ENCODE measurements around the gene BABAM1.

BABAM1 gene

DNA sequence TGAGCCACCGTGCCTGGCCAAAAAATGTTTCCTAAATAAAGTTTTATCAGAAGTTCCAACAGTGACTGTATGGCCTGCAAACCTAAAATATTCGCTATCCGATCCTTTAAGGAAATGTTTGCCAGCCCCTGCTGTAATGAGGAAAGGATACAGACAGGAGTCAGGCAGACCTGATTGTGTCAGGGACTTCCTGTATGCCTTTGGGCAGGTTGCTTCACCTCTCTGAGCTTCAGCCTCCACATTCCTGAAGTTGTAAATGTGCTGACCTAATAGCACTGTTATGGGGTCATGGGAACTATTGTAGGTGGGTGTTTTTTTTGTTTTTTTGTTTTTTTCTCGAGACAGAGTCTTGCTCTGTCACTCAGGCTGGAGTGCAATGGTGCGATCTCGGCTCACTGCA lies 29.7 kb downstream of the BABAM1 start:
- Histone ChIP-seq H3K36me3 (ENCODE audit: insufficient read depth, low read length) (no peaks in the 10 kb centered on the region), H3K4me3 (ENCODE audit: low read length) (no peak overlapping the region), H3K9ac (ENCODE audit: low read depth, low read length) (no peak overlapping the region), H3K27me3 (ENCODE audit: control insufficient read depth, insufficient read depth, low read length) (no peaks in the 10 kb centered on the region), H3K4me2 (ENCODE audit: low read length) (no peak overlapping the region), H3K4me1 (ENCODE audit: control insufficient read depth, insufficient read depth, low read length) (peaks cover 6% of the 10 kb centered on the region), H3K9me3 (replicated peaks; ENCODE audit: low read length) (no peaks in the 10 kb centered on the region)

DNA sequence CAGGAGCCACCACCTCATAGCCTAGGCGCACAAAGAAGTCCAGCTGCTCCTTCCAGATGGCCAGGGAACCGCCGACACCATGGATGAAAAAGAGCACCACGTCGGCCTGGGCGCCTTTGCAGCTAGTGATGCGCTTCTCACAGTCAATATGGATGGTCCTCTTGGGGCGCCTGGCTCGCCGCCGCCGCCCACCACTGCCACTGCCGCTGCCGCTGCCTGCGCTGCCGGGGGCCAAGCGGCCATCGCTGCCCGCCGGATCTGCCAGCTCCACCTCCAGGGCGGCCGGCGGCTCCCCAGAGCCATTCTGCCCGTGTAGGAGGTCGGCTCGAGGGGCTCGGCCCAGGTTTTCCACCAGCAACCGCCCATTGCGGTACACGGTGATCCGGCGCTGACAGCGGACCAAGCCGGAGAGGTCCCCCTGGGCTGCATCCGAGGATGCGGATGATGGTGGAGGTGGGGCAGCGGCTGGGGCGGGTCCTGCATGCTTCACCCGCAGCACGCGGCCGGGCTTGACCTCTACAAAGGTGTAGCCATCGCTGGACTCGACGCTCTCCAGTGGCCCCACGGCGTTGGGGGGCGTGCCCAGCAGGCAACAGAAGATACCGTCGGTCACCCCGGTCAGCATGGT lies 33.9 kb downstream of the BABAM1 start:
- no peaks in the 10 kb centered on the region for H3K9me3 ChIP-seq (replicated peaks; ENCODE audit: low read length)
- H3K4me3 ChIP-seq (ENCODE audit: low read length): no peak overlapping the region
- no peak overlapping the region for H3K9ac ChIP-seq (ENCODE audit: low read depth, low read length)
- H3K27me3 ChIP-seq (ENCODE audit: control insufficient read depth, insufficient read depth, low read length): no peaks in the 10 kb centered on the region
- H3K4me1 ChIP-seq (ENCODE audit: control insufficient read depth, insufficient read depth, low read length): peaks cover 31% of the 10 kb centered on the region
- no peak overlapping the region for H3K4me2 ChIP-seq (ENCODE audit: low read length)
- no peaks in the 10 kb centered on the region for H3K36me3 ChIP-seq (ENCODE audit: insufficient read depth, low read length)

DNA sequence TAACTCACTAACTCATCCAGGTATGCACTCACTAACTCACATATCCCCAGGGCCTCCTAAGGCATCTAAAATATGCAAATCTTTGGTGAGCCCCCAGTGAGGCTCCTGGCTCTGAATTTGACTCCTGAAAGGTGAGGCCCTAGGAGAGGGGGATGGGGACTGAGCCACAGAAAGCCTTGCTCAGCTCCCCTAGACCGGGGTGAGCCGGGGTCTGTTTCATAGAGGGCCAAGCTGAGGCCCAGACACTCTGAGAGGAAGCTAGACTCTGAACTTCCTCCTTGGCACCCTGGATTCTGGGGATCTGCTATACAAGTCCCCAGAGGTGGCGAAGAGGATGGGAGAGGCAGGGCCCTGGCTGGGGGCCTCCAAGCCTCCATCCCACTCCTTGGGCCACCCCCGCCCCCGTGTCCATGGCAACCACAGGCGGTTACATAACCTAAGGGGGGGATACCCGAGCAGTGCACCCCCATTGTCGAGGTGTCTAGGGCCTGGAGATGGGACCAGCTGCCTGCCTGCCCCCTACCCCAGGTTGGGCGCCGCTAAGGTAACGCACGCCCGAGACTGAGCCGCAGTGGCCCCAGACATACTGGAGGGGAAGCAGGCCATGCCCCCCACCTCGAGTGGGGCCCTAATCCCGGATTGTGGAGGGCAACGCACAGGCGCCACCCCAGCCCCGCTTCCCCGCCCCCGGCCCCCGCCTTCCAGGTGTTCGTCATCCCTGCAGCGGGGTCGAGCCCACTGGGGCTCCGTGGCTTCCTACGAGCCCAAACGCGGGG lies 35.3 kb downstream of the BABAM1 start:
- Histone ChIP-seq H3K4me2 (ENCODE audit: low read length) (peak overlapping the region; percentile 96), H3K36me3 (ENCODE audit: insufficient read depth, low read length) (no peaks in the 10 kb centered on the region), H3K4me1 (ENCODE audit: control insufficient read depth, insufficient read depth, low read length) (peaks cover 35% of the 10 kb centered on the region), H3K9me3 (replicated peaks; ENCODE audit: low read length) (no peaks in the 10 kb centered on the region), H3K4me3 (ENCODE audit: low read length) (peak overlapping the region; percentile 81), H3K27me3 (ENCODE audit: control insufficient read depth, insufficient read depth, low read length) (no peaks in the 10 kb centered on the region), H3K9ac (ENCODE audit: low read depth, low read length) (peak overlapping the region; percentile 71)

DNA sequence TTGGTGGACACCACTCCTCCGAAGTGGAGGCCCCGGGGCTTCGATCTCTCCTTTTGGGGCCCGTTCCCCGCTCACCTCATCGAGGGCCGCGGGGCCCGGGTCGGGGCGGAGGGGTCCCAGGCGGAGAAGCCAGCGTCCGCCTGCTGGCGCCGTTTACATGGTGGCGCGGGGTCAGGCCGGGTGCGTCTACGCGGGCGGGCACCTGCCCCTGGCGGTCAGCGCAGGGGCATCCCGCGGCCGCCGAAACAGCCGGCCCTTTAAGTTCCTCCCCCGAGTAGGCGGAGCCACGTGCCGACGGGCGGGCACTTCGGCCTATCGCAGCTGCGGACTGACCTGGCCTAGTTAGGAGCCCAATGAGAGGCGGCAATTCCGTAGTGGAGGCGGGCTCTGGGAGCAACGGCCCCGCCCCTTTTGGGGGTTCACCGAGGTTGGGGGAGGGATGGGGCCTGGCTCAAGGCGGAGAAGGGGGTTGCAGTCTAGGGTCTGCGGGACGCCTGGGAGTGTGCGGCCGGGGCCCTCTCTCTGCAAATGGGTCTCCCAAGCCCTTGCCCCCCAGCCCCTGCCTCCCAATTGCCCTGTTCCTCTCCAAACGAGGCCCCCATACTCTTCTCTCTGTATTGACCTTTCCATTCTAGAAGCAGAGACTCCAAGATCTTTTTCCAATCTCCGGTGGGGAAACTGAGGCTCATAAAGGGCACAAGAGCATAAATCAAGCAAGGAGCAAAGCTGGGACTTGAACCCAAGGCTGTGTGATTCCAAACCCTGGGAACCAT lies 36.1 kb downstream of the BABAM1 start, which contains the start of gene ABHD8:
TSS of gene ABHD8 (minus strand) at position 259 of the 773 bp plus-strand sequence. CDS start 1,809 bp downstream, outside the sequence.
- H3K4me1 ChIP-seq (ENCODE audit: control insufficient read depth, insufficient read depth, low read length): peaks cover 35% of the 10 kb centered on the region
- no peaks in the 10 kb centered on the region for H3K36me3 ChIP-seq (ENCODE audit: insufficient read depth, low read length)
- H3K9me3 ChIP-seq (replicated peaks; ENCODE audit: low read length): no peaks in the 10 kb centered on the region
- H3K4me3 ChIP-seq (ENCODE audit: low read length): peak within 1 kb of the TSS; percentile 81
- H3K4me2 ChIP-seq (ENCODE audit: low read length): peak within 1 kb of the TSS; percentile 96
- H3K27me3 ChIP-seq (ENCODE audit: control insufficient read depth, insufficient read depth, low read length): no peaks in the 10 kb centered on the region
- peak within 1 kb of the TSS; percentile 71 for H3K9ac ChIP-seq (ENCODE audit: low read depth, low read length)

DNA sequence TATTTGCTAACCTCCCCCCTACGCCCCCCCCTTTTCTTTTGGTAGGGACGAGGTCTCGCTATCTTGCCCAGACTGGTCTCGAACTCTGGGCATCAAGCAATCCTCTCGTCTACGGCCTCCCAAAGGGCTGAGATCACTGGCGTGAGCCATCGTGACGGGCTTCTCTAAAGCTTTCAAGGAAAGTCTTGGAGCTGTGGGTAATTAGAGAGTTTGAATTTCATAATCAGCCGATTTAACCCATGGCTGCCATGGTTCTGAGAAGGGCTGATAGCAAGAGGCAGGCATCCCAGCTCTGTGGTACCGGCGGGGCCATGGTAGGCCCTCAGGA lies 36.7 kb downstream of the BABAM1 start:
- H3K4me1 ChIP-seq (ENCODE audit: control insufficient read depth, insufficient read depth, low read length): peaks cover 35% of the 10 kb centered on the region
- no peaks in the 10 kb centered on the region for H3K36me3 ChIP-seq (ENCODE audit: insufficient read depth, low read length)
- H3K9me3 ChIP-seq (replicated peaks; ENCODE audit: low read length): no peaks in the 10 kb centered on the region
- H3K4me2 ChIP-seq (ENCODE audit: low read length): peak overlapping the region; percentile 96
- no peaks in the 10 kb centered on the region for H3K27me3 ChIP-seq (ENCODE audit: control insufficient read depth, insufficient read depth, low read length)
- no peak overlapping the region for H3K9ac ChIP-seq (ENCODE audit: low read depth, low read length)
- H3K4me3 ChIP-seq (ENCODE audit: low read length): peak overlapping the region; percentile 46

DNA sequence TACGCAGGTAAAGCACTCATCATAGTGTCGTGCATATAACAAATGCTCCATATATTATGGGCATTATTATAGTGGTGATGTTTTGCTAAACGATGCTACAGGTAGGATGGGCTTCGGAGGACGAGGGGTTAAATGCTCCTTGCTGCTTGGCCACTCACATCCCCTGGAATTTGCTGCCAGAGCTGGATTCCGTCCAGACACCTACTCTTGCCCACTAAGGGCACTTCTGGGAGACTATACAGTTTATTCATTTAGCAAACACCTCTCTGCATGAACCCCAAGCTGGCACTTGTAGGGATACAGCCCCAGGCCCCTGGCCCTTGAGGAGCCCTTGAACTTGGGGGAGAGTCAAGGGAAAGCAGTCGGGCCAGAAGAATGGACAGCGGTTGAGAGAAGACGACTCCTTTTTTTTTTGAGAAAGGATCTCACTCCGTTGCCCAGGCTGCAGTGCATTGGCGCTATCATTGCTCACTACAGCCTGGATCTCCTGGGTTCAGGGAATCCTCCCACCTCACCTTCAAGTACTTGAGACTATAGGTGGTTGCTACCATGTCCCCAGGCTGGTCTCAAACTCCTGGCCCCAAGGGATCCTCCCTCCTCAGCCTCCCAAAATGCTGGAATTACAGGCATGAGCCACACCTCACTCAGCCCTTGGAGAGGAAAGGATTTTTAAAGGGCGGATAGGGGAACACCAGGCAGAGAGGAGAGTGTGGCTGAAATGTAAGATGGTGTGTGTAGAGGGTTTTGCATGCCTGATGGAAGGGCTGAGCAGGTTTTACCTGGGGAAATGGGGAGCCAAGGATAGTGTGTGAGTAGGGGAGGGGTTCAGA lies 37.4 kb downstream of the BABAM1 start:
- no peak overlapping the region for H3K4me3 ChIP-seq (ENCODE audit: low read length)

DNA sequence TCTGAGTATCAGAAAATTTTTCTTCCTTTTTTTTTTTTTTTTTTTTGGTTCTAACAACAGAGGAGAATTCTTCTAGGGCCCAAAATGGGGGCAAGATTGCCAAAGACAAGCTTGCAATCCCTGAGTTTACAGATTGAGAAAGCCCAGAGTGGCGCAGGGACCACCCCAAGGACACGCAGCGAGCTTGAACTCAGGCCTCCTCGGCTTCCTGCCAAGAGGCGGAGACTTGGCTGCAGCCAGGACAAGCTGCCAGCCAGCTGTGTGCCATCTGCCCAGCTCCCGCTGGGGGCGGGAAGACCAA lies 37.9 kb downstream of the BABAM1 start:
- Histone ChIP-seq H3K36me3 (ENCODE audit: insufficient read depth, low read length) (no peaks in the 10 kb centered on the region), H3K27me3 (ENCODE audit: control insufficient read depth, insufficient read depth, low read length) (no peaks in the 10 kb centered on the region), H3K4me1 (ENCODE audit: control insufficient read depth, insufficient read depth, low read length) (peaks cover 36% of the 10 kb centered on the region), H3K9me3 (replicated peaks; ENCODE audit: low read length) (no peaks in the 10 kb centered on the region), H3K4me2 (ENCODE audit: low read length) (peak overlapping the region; percentile 97), H3K4me3 (ENCODE audit: low read length) (peak overlapping the region; percentile 83), H3K9ac (ENCODE audit: low read depth, low read length) (no peak overlapping the region)

More for the DNA sequence above, 37.4 kb downstream of the BABAM1 start:
- Histone ChIP-seq H3K4me2 (ENCODE audit: low read length) (peak overlapping the region; percentile 97), H3K27me3 (ENCODE audit: control insufficient read depth, insufficient read depth, low read length) (no peaks in the 10 kb centered on the region), H3K9me3 (replicated peaks; ENCODE audit: low read length) (no peaks in the 10 kb centered on the region), H3K4me1 (ENCODE audit: control insufficient read depth, insufficient read depth, low read length) (peaks cover 35% of the 10 kb centered on the region), H3K9ac (ENCODE audit: low read depth, low read length) (no peak overlapping the region), H3K36me3 (ENCODE audit: insufficient read depth, low read length) (no peaks in the 10 kb centered on the region)

DNA sequence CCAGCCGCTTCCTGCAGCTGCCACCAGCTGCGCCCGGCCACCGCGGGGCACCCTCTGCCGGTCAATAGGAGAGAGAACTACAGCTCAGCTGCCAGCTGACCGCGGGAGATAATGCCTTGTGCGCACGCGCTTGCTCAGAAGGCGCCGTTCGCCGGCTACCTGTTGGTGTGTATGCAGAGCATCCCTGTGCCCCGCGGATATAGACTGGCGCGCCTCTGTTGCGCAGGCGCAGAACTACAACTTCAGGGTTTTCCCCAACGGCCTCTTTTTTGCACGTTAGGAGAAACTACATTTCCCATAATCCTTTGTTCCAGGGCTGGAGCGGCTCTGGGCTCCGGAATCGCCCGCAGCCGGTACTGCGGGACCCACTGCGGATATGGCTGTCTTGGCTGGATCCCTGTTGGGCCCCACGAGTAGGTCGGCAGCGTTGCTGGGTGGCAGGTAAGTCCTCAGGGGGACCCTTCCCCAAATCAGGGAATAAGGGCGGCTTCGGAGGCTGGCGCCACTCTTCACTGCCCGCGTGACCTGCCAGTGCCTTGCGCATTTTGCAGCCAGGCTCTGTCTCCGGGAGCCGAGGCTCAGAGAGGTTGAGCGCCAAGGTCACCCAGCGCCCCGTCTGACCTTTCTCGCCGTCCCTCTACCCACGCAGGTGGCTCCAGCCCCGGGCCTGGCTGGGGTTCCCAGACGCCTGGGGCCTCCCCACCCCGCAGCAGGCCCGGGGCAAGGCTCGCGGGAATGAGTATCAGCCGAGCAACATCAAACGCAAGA lies 38.5 kb downstream of the BABAM1 start, which contains the start of gene MRPL34:
TSS of gene MRPL34 (plus strand) at position 356 of the 768 bp plus-strand sequence. CDS start at position 377, 21 bp downstream.
- H3K4me2 ChIP-seq (ENCODE audit: low read length): peak within 1 kb of the TSS; percentile 97
- H3K4me1 ChIP-seq (ENCODE audit: control insufficient read depth, insufficient read depth, low read length): peaks cover 42% of the 10 kb centered on the region
- no peaks in the 10 kb centered on the region for H3K36me3 ChIP-seq (ENCODE audit: insufficient read depth, low read length)
- H3K4me3 ChIP-seq (ENCODE audit: low read length): peak within 1 kb of the TSS; percentile 83
- H3K27me3 ChIP-seq (ENCODE audit: control insufficient read depth, insufficient read depth, low read length): no peaks in the 10 kb centered on the region
- H3K9me3 ChIP-seq (replicated peaks; ENCODE audit: low read length): no peaks in the 10 kb centered on the region
- peak within 1 kb of the TSS; percentile 81 for H3K9ac ChIP-seq (ENCODE audit: low read depth, low read length)

DNA sequence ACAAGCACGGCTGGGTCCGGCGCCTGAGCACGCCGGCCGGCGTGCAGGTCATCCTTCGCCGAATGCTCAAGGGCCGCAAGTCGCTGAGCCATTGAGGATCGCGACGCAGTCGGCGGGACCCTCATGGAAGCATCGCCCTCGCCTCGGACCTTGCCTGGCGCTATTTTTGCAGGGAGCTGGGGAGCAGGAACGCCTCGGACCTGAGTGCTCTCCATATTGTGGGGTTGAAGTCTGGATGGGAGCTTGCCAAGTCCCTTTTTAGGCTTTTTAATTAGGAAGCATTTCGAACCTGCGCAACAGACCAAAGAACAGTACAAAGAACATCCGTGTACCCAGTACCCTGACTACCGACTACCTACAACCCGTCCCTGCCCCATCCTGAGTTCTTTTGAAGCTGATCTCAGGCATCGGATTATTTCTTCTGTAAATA lies 39.1 kb downstream of the BABAM1 start:
- no peaks in the 10 kb centered on the region for H3K9me3 ChIP-seq (replicated peaks; ENCODE audit: low read length)
- H3K4me1 ChIP-seq (ENCODE audit: control insufficient read depth, insufficient read depth, low read length): peaks cover 44% of the 10 kb centered on the region
- H3K9ac ChIP-seq (ENCODE audit: low read depth, low read length): peak overlapping the region; percentile 81

DNA sequence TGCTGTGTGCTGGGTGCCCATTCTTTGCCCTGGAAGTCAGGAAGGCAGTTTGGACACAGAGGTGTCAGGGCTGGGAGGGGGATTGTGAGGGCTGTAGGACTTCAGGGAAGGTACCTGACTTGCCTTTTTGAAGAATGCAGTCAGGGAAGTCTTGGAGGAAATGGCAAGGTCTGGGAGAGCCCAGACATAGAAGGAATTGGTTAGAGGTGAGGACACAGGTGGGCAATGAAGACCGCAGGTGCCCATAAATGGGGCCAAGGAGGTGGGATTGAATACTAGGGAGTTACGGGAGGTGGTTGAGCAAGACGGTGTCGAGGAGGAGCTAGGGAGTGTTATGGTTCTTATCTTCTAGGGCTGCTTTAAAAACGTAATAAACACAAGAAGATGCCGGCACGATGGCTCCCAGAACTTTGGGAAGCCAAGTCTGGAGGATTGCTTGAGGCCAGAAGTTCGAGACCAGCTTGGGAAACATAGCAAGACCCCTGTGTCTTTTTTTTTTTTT lies 40.7 kb downstream of the BABAM1 start:
- Histone ChIP-seq H3K36me3 (ENCODE audit: insufficient read depth, low read length) (peaks cover 14% of the 10 kb centered on the region), H3K4me3 (ENCODE audit: low read length) (no peak overlapping the region), H3K9ac (ENCODE audit: low read depth, low read length) (no peak overlapping the region), H3K4me2 (ENCODE audit: low read length) (no peak overlapping the region), H3K9me3 (replicated peaks; ENCODE audit: low read length) (no peaks in the 10 kb centered on the region), H3K4me1 (ENCODE audit: control insufficient read depth, insufficient read depth, low read length) (peaks cover 47% of the 10 kb centered on the region), H3K27me3 (ENCODE audit: control insufficient read depth, insufficient read depth, low read length) (no peaks in the 10 kb centered on the region)

More for the DNA sequence above, 39.1 kb downstream of the BABAM1 start:
- Histone ChIP-seq H3K4me2 (ENCODE audit: low read length) (peak overlapping the region; percentile 97), H3K4me3 (ENCODE audit: low read length) (peak overlapping the region; percentile 83), H3K36me3 (ENCODE audit: insufficient read depth, low read length) (no peaks in the 10 kb centered on the region), H3K27me3 (ENCODE audit: control insufficient read depth, insufficient read depth, low read length) (no peaks in the 10 kb centered on the region)

Data from skeletal muscle satellite cell (primary cell).